Chondrocyte (in vitro differentiated cells): Measurements from ENCODE around the gene REC114. TPM values are rescaled to one million over a fixed set of nuclear protein-coding genes. Genes with fewer than 3 reads are reported as not detected.

Experiments used
- DNase-seq: peaks from one replicate; pipeline ENCODE4 v3.0.0; 2021; ENCODE audit warnings: mixed read lengths, low spot score
- H3K27ac Mint-ChIP-seq: one replicate; pipeline ENCODE4 v1.8.0; 2021; ENCODE audit warnings: mild to moderate bottlenecking, moderate library complexity, mixed read lengths; ENCODE audit not compliant: unreplicated experiment
- H3K27me3 Mint-ChIP-seq: 2 replicates; pipeline ENCODE4 v1.8.0; 2021; ENCODE audit warnings: low read depth, mixed read lengths
- H3K36me3 Mint-ChIP-seq: 2 replicates; pipeline ENCODE4 v1.8.0; 2021; ENCODE audit warnings: low read depth, mixed read lengths
- H3K4me1 Mint-ChIP-seq: 2 replicates; pipeline ENCODE4 v1.8.0; 2021; ENCODE audit warnings: low read depth, mild to moderate bottlenecking, mixed read lengths
- H3K4me3 Mint-ChIP-seq: one replicate; pipeline ENCODE4 v1.8.0; 2021; ENCODE audit warnings: mild to moderate bottlenecking, moderate library complexity, mixed read lengths; ENCODE audit not compliant: unreplicated experiment
- H3K9me3 Mint-ChIP-seq: 2 replicates; pipeline ENCODE4 v1.8.0; 2021; ENCODE audit warnings: low read depth, mixed read lengths
- CTCF ChIP-seq: fragments of 200-600 bp; sonication (generic); IDR thresholded peaks from 2 replicates; pipeline ENCODE4 v1.5.0; 2021; ENCODE audit warnings: antibody characterized with exemption, mild to moderate bottlenecking, moderate library complexity
- total RNA-seq: library from RNA; stranded (reverse); gene quantifications from 3 replicates; pipeline ENCODE4 v1.2.1, GENCODE V29; 2021

Gene REC114
- total RNA-seq, 1 donor from 2014 or later: not detected

- Mint-ChIP-seq H3K27ac (no peak overlapping the region), H3K4me3 (no peak overlapping the region), H3K36me3 (no peaks in the 10 kb centered on the region), H3K27me3 (no peaks in the 10 kb centered on the region), H3K9me3 (no peaks in the 10 kb centered on the region), H3K4me1 (no peaks in the 10 kb centered on the region)
- no peak for TF ChIP-seq CTCF
- DNase-seq: no peak
These were observed 72.6 kb downstream of the REC114 start for GRCh38 chr15:73515527-73515926.

- Mint-ChIP-seq H3K4me3 (no peak overlapping the region), H3K27me3 (no peaks in the 10 kb centered on the region), H3K36me3 (no peaks in the 10 kb centered on the region), H3K27ac (no peak overlapping the region), H3K4me1 (no peaks in the 10 kb centered on the region), H3K9me3 (no peaks in the 10 kb centered on the region)
- TF ChIP-seq CTCF: no peak
- no peak for DNase-seq
These were observed 74.6 kb downstream of the REC114 start for GRCh38 chr15:73517566-73517965.

GRCh38 chr15:73518180-73518862 lies 75.4 kb downstream of the REC114 start:
- H3K4me1 Mint-ChIP-seq: no peaks in the 10 kb centered on the region
- H3K9me3 Mint-ChIP-seq: no peaks in the 10 kb centered on the region
- H3K4me3 Mint-ChIP-seq: no peak overlapping the region
- no peak for DNase-seq
- TF ChIP-seq CTCF: no peak
- no peaks in the 10 kb centered on the region for H3K36me3 Mint-ChIP-seq
- H3K27ac Mint-ChIP-seq: no peak overlapping the region
- no peaks in the 10 kb centered on the region for H3K27me3 Mint-ChIP-seq

GRCh38 chr15:73518876-73519733 lies 76.1 kb downstream of the REC114 start:
- H3K4me1 Mint-ChIP-seq: no peaks in the 10 kb centered on the region
- no peak overlapping the region for H3K27ac Mint-ChIP-seq
- TF ChIP-seq CTCF: no peak

GRCh38 chr15:73522011-73522410 lies 79.0 kb downstream of the REC114 start:
- Mint-ChIP-seq H3K9me3 (no peaks in the 10 kb centered on the region), H3K4me1 (peaks cover under 1% of the 10 kb centered on the region), H3K36me3 (peaks cover under 1% of the 10 kb centered on the region), H3K4me3 (no peak overlapping the region), H3K27me3 (no peaks in the 10 kb centered on the region), H3K27ac (no peak overlapping the region)
- no peak for TF ChIP-seq CTCF
- DNase-seq: no peak

More at GRCh38 chr15:73518876-73519733, 76.1 kb downstream of the REC114 start:
- DNase-seq: no peak
- H3K9me3 Mint-ChIP-seq: no peaks in the 10 kb centered on the region
- no peaks in the 10 kb centered on the region for H3K27me3 Mint-ChIP-seq
- no peak overlapping the region for H3K4me3 Mint-ChIP-seq
- no peaks in the 10 kb centered on the region for H3K36me3 Mint-ChIP-seq
